CD4-positive, alpha-beta T cell treated with Interleukin-6 at 100 ng/mL for 8 hours (primary cell): ENCODE data around the gene NVL.
"Not testable (repeated sequence)": the region's sequence is repeated elsewhere in the genome, so short reads cannot be mapped to it uniquely, and the experiment has no call there.

Experiments used
- DNase-seq: peaks from one replicate; pipeline ENCODE4 v3.0.0-alpha.2; 2020; ENCODE audit warnings: mixed read lengths, low spot score

NVL gene

DNA sequence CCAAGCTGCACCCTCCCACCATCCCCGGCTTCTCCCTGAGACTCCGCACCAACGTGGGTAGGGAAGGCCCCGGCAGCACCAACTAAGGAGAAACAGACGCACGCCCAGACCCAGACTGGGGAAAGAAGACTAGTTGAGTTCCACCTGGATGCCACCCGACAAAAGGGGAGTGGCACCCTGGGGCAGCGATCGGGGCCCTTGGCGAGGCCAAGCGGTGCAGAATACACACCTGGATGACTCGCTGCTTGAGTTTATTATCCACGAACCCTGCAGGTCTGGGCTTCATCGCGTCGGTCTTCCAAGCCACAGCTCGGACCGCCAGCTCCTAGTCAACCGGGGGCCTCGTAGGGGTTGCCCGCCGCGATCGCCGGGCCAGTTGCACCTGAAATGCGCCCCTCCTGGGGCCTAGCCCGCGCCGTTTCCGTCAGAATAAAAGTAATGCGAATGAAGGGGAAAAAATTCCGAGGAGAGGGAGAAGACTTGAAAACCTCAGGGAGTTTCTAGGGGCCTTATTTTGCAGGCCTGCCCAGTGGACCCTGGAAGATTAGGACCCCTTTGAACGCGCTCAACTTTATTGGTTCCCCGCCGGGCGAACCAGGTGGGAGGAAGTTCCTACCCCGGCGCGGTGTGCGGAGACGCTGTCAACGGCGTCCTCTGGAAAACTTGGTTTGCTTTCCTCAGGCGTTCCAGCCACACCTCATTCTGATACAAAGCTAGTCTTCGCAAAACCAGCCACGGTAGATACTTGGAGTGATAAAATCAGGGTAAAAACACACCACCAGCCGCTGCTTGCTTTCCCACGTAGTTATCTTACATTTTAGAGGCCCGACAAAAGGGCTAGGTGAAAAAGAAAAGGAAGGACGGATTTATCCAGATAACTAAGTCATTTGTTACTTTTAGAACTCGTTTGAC is at the start of gene NVL:
Gene NVL (minus strand): TSS at position 331 of the 912 bp plus-strand sequence. CDS start 45 bp downstream, at position 286.
- peak; percentile 77 for DNase-seq

- DNase-seq, result no peak
Measured at GRCh38 chr1:224378855-224379631, 49.1 kb upstream of the NVL start.

DNA sequence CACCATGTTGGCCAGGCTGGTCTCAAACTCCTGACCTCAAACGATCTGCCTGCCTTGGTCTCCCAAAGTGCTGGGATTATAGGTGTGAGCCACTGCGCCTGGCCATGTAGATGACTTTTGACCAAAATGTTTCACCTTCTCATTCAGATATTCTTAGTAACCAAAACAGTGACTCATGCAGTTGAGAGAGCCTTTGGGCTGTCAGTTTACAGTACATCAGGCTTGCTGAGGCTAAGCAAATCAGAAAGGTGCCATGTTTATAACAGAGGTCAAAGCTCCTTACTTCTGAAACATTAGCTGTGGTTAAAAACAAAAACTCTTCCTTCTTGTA is 47.7 kb upstream of the NVL start:
- DNase-seq, result peak; percentile 11

DNA sequence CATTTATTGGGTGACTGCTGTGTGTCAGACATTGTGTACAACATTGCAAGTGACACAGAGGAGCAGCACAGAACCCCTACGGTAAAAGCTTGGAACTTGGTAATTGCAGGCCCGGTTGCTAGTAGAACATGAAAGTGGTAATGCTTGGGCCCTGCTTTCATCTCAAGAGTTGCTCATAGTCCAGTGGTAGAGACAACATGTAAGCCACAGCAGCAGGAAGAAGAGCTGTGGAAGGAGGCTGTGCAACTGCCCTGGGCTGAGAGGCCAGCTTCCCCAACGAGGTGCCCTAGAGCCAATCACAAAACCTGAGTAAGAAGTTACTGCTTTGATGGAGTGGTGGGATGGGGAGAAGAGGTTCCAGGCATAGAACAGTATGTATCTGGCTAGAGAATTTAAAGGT is 45.1 kb upstream of the NVL start:
- no peak for DNase-seq

GRCh38 chr1:224373008-224373590 is 43.1 kb upstream of the NVL start:
- no peak for DNase-seq

DNA sequence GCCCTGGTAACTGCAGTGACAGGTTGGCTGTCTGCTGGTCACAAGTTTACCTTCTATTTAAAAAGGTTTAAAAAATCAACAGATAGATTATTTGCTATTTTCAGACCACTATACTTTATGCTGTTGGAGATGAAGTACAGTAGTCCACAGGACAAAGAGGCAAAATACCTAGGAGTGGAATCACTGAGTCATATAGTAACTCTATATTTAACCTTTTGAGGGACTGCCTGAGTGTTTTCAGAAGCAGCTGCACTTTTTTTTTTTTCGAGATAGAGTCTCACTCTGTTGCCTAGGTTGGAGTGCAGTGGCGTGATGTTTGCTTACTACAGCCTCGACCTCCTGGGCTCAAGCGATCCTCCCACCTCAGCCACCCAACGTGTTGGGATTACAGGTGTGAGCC is 38.4 kb upstream of the NVL start:
- no peak for DNase-seq

DNA sequence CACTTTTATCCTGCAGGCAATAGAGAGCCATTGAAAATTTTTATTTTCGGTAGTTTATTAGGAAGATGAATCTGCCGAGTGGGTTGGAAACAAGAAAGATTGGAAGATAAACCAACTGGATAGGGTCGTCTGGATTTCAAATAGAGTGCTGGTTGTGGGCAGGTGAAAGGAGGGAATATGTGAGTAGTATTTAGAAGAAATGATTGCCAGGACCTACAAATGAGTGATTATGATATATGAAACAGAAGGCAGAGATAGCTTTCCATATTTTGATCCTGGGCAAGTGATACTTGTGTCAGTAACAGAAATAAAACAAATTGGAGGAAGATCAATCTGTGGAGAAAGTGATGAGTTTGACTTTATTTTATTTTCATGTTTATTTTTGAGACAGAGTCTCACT is 29.2 kb upstream of the NVL start:
- DNase-seq, result no peak

DNA sequence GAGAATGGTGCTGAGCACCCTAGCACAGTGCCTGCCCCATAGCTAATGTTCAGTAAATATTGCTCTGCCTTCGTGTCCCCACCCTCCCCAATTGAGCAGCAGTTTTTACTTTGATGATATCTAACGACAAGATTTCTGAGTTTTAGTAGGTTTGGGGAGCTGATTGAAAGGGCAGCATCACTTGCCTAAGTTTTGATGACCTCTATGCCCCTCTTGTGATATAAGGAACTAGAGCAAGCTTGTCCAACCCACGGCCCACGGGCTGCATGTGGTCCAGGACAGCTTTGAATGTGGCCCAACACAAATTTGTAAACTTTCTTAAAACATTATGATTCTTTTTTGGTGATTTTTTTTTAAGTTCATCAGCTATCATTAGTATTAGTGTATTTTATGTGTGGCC is 28.3 kb upstream of the NVL start:
- DNase-seq, result no peak

DNA sequence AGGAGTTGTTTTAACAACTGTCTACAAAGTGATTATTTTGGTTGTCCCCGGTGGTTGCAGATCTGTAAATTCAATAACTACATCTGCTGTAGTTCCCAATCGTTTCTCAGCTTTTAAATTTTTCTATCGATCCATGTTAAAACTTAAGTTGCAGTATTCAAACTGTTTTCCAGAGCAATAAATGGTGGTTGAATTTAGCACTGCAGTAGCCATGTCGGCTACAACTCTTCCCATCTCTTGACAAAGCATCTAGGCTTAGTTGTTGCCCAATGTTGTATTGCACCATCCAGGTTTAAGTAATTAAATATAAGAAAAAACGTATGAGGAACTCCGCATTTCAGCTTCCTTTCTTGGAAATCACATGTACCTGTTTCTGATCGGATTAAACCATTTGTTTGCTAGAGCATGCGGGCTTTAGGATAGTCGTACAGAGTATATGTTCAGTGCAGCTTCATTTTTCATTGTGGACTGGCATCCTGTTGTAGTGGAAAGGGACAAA is 27.7 kb upstream of the NVL start:
- no peak for DNase-seq

DNA sequence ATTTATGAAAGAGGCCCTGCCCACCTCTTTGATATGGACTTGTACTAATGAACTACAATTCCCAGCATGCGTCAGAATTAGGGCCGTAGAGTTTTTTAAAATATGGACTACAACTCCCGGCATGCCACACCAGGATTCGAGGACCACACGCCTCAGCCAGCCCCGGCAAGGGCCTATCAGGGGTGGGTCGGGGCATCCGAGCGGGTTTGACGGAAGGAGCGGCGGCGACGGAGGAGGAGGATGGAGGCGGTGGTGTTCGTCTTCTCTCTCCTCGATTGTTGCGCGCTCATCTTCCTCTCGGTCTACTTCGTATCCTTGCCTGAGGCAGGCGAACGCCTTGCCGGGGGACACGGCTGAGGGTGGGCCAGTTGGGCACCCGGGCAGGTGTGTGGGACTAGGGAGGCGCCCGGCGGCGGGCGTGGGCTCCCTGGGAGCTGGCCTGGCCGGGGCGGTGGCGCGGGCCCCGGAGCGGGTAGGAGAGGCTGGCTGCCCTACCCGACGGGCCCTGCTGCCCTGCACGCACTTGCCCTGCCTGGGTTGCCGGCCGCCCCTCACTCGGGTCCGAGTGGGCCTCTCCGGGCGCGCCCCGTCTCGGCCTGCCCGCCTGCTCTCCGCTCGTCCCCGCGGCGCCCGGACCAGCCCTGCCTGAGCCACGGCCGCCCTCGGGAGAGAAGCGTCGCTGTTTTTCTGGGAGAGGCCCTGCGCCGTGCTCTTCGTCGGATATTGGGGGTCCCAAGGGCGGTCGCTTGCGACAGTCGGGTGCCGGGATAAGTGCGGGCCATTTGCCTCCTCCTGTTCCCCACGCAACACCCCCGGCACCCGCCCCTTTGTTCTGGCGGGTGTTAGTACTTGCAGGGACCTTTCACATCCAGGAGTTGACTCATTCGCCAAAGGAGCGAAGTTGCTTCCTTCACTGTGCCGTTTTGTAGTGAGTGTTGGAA is 27.0 kb upstream of the NVL start, which contains the start of gene CNIH4:
Gene CNIH4 (plus strand): TSS at position 195 of the 941 bp plus-strand sequence. CDS start 46 bp downstream, at position 241.
- DNase-seq, result peak; percentile 94

DNA sequence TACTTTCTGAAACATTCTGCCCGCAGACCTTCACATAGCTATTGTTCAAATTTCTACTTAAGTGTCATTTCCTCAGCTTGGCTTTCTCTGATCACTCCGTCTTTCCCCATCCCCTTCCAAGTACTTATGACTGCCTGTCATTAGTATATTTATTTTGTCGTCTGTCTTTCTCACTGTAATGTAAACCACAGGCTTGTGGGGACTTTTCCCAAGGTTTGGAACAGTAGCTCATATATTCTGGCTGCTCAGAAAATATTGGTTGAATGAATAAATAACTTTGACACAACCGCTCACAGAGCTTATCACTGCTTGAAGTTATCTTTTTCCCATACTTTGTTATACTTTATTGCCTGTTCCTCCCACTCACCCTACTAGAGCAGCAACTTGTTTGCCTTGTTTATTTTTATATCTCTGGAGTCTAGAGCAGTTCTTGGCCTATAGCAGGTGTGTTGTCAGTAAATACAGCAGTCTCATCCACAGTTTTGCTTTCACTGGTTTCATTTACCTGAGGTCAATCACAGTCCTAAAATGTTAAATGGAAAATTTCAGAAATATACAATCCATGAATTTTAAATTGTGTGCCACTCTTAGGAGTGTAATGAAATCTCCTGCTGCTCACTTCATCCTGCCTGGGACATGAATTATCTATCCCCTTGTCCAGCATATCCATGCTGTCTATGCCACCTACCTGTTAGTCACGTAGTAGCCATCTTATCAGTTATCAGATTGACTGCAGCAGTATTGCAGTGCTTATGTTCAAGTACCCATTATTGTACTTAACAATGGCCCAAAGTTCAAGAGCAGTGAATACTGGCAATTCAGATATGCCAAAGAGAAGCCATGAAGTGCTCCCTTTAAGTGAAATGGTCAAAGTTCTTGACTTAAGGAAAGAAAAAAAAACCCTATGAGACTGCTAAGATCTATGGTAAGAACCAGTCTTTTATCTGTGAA is 24.3 kb upstream of the NVL start:
- no peak for DNase-seq

DNA sequence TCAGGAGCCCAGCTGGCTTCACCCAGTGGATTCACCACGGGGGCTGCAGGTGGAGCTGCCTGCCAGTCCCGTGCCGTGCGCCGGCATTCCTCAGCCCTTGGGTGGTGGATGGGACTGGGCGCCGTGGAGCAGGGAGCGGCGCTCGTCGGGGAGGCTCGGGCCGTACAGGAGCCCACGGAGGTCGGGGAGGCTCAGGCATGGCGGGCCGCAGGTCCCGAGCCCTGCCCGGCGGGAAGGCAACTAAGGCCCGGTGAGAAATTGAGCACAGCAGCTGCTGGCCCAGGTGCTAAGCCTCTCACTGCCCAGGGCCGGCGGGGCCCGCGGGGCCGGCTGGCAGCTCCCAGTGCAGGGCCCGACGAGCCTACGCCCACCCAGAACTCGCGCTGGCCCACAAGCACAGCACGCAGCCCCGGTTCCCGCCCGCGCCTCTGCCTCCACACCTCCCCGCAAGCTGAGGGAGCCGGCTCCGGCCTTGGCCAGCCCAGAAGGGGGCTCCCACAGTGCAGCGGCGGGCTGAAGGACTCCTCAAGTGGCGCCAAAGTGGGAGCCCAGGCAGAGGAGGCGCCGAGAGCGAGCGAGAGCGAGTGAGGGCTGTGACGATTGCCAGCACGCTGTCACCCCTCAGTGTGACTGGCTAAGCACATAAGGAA is 22.6 kb upstream of the NVL start:
- DNase-seq, result not testable (repeated sequence)

DNA sequence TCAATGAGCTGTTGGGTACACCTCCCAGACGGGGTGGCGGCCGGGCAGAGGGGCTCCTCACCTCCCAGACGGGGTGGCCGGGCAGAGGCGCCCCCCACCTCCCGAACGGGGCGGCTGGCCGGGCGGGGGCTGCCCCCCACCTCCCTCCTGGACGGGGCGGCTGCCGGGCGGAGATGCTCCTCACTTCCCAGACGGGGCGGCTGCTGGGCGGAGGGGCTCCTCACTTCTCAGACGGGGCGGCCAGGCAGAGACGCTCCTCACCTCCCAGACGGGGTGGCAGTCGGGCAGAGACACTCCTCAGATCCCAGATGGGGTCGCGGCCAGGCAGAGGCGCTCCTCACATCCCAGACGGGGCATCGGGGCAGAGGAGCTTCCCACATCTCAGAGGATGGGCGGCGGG is 19.7 kb upstream of the NVL start:
- DNase-seq, result not testable (repeated sequence)

DNA sequence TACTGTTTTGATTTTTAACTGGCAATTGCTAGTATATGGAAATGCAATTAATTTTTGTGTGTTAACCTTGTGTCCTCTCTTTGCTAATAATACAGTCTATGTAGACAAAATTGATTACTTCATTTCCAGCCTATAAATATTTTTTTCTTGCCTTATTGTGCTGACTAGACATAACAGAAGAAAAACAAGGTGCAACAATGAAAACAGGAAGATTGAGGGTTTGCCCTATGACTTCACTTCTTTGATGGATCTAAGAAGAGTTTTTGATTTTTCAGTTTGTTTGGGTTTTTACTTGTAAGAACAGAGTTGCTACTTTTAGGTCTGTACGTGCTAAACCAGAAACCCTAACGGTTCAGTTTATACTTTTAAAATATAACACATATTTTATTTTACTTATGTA is 18.2 kb upstream of the NVL start:
- DNase-seq, result peak; percentile 28

DNA sequence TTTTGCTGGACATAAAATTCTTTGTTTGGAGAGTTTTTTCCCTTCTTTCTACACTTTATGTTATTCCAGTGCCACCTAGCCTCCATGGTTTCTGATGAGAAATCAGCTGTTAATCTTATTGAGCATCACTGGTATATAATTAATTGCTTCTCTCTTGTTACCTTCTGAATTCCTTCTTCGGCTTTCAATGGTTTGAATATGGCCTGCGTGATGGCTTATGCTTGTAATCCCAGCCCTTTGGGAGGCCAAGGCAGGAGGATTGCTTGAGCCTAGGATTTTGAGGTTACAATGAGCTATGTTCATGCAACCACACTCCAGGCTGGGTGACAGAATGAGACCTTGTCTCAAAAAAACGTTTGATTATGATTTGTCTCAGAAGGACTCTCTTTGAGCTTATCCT is 13.7 kb upstream of the NVL start:
- no peak for DNase-seq

DNA sequence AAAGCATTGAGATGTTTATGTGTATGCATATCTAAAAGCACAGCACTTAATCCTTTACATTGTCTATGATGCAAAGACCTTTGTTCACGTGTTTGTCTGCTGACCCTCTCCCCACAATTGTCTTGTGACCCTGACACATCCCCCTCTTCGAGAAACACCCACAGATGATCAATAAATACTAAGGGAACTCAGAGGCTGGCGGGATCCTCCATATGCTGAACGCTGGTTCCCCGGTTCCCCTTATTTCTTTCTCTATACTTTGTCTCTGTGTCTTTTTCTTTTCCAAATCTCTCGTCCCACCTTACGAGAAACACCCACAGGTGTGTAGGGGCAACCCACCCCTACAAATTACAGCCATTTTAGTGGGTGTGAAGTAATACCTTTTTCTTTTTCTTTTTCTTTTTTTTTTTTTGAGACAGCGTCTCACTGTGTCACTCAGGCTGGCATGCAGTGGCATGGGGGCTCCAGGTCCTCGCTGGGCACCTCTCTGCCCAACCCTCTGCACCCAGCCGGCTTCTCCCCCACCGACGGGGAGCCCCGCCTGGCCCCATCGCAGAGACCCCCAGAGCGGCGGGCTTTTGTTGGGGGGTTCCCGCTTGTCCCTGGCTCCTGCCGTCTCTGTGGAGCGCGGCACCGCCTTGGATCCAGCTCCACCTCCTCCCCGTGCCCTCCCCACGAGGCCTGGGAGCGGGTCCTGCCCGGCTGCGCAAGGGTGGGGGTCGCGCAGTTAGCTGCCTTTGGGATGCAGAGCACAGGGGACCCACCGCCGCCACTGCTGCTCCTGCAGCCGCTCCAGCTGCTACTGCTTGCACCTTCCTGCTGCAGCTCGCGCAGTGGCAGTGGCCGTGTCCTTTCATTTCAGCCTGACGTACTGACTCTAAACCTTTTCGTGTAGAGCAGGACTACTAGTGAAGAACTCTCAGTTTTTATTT is 10.7 kb upstream of the NVL start:
- peak; percentile 49 for DNase-seq

DNA sequence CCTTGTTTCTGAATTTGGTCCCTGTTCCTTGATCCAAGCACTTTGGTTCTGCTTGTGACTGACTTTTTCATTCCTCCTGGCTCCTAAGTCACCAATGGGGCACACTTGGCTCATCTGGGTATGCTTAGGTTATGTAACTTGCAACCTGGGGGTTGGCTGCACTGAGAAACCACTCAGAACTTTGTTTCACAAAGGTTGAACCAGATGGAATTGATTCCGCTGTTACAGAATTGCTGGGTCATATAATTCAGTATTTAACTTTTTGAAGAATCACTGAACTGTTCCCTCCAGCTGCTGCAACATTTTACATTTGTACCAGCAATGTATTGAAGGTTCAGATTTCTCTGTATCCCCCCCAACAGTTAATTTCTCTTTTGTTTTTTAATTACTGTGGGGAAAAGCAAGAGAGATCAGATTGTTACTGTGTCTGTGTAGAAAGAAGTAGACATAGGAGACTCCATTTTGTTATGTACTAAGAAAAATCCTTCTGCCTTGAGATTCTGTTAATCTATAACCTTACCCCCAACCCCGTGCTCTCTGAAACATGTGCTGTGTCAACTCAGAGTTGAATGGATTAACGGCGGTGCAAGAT is 9.6 kb upstream of the NVL start:
- DNase-seq, result no peak

DNA sequence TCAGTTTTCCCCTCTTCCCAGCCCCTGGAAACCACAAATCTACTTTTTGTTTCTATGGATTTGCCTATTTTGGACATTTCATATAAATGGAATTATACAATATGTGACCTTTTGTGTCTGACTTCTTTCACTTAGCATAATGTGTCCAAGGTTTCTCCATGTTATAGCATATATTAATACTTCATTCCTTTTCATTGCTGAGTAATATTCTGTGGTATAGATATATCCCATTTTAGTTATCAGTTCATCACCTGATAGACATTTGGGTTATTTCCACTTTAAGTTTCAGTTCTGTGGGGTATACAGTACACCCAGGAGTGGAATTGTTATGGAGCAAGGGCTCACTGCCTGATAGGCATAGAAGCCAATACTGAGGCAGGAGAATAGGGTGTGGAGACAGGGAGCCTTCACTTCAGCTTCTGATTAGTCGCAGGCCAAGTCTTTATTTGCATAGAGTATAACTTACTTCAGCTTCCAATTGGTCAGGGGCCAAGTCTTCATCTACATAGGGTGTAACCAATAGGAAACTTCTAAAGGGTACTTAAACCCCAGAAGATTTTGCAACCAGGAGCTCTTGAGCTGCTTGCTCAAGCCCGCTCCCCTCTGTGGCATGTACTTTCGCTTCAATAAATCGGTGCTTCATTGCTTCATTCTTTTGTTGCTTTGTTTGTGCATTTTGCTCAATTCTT is 8.3 kb upstream of the NVL start:
- DNase-seq, result no peak
